GM06990 (cell line): Measurements from ENCODE around the gene GSK3A.

Source experiments
- DNase-seq: peaks from one replicate; pipeline ENCODE4 v3.0.0-alpha.2; 2011; ENCODE audit not compliant: insufficient read length; ENCODE audit errors: extremely low read depth
- H3K27me3 ChIP-seq: replicated peaks from 2 replicates; pipeline ENCODE4 v1.6.0; 2011; ENCODE audit warnings: low read length; ENCODE audit not compliant: control insufficient read depth, insufficient read depth
- H3K36me3 ChIP-seq: 2 replicates; pipeline ENCODE4 v1.5.1; 2011; ENCODE audit warnings: low read length; ENCODE audit not compliant: control insufficient read depth, insufficient read depth
- H3K4me3 ChIP-seq: replicated peaks from 2 replicates; pipeline ENCODE4 v1.5.1; 2011; ENCODE audit warnings: low read depth, mild to moderate bottlenecking, control low read depth, low read length
- TF ChIP-seq, protein P1 (sequence below): IDR thresholded peaks from 2 replicates; pipeline ENCODE4 v1.5.1; 2011; ENCODE audit warnings: low read length, control low read depth, mild to moderate bottlenecking, inconsistent platforms; ENCODE audit not compliant: insufficient read depth, poor library complexity, severe bottlenecking

GSK3A gene

GRCh38 chr19:42206871-42207755, 35.3 kb downstream of the GSK3A start:
- DNase-seq, result no peak
- Histone ChIP-seq H3K36me3 (peaks cover 43% of the 10 kb centered on the region), H3K4me3 (no peak overlapping the region), H3K27me3 (no peaks in the 10 kb centered on the region)
- TF ChIP-seq, protein P1, sequence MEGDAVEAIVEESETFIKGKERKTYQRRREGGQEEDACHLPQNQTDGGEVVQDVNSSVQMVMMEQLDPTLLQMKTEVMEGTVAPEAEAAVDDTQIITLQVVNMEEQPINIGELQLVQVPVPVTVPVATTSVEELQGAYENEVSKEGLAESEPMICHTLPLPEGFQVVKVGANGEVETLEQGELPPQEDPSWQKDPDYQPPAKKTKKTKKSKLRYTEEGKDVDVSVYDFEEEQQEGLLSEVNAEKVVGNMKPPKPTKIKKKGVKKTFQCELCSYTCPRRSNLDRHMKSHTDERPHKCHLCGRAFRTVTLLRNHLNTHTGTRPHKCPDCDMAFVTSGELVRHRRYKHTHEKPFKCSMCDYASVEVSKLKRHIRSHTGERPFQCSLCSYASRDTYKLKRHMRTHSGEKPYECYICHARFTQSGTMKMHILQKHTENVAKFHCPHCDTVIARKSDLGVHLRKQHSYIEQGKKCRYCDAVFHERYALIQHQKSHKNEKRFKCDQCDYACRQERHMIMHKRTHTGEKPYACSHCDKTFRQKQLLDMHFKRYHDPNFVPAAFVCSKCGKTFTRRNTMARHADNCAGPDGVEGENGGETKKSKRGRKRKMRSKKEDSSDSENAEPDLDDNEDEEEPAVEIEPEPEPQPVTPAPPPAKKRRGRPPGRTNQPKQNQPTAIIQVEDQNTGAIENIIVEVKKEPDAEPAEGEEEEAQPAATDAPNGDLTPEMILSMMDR, result no peak

DNA sequence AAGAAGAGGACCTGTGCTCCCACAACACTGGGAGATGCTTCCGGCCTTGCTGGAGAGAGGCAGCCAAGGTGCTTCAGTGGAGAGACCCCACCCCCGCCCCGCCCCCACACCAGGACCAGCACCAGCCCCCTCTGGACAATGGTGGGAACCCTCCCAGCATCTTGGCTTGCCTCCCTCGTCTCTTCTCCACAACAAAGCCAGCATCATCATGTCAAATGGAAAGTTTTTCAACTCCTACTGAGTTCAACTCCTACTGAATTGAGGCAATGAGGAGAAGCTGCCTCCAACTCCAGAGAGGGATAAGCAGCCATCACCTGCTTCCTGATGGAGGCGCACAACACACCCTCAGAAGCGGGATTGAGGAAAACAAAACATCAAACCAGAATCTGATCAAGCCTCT, 37.7 kb downstream of the GSK3A start:
- no peaks in the 10 kb centered on the region for H3K27me3 ChIP-seq
- TF ChIP-seq, protein P1, result no peak
- no peak for DNase-seq
- H3K4me3 ChIP-seq, result no peak overlapping the region
- peaks cover 41% of the 10 kb centered on the region for H3K36me3 ChIP-seq

DNA sequence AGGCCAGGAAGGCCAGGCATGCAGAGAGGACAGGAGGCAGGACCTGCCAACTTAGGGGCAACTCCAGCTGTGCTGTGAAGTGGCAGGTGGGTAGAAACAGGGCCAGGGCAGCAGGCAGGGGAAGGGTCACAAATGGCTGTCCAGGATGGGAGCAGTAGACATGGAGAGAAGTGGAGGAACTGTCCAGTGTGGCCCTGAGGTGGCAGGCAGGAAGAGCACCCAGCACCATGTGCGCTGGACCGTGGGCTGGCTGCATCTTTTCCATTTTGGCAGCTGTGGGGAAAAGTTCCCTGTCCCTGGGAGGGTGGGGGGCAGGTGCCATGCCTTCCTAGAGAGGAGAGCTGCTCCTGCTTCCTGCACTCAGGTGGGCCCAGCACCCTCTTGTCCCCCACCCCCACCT, 38.7 kb downstream of the GSK3A start:
- H3K36me3 ChIP-seq, result peaks cover 40% of the 10 kb centered on the region
- DNase-seq, result no peak
- TF ChIP-seq, protein P1, result no peak

DNA sequence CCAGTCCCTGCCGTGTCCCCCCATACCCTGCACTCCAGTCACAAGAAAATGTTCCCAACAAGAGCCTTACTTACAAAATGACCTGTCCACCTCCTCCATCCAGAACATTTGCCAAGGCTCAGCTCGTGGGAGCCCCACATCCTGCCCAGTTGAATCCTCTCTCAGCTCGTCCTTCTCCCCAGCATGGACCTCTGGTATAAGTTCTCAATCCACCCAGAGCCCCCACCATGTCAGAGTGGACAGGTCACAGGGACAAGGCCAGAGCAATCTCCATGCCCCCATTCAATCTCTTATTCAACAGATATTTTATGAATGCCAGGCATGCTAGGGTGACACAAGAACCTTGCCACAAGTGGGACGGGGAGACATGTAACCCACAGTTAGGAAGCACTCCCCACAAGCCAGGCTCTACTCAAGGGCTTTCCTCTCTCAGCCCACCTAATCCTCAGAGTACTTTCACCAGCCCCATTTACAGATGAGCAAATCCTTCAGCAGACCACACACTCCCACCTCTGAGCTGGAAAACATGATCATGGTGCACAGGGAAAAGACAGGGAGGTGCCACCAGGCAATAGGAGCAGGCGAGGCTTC, 40.0 kb downstream of the GSK3A start:
- TF ChIP-seq, protein P1, result no peak
- no peak overlapping the region for H3K4me3 ChIP-seq
- peaks cover 34% of the 10 kb centered on the region for H3K36me3 ChIP-seq
- no peak for DNase-seq
- H3K27me3 ChIP-seq, result no peaks in the 10 kb centered on the region

More for the DNA sequence above, 38.7 kb downstream of the GSK3A start:
- no peaks in the 10 kb centered on the region for H3K27me3 ChIP-seq
- H3K4me3 ChIP-seq, result no peak overlapping the region

- H3K36me3 ChIP-seq, result peaks cover 29% of the 10 kb centered on the region
- H3K27me3 ChIP-seq, result no peaks in the 10 kb centered on the region
- peak overlapping the region; percentile 25; the same call in 1 of the 2 replicates for H3K4me3 ChIP-seq
- TF ChIP-seq, protein P1, result no peak
- DNase-seq, result peak; percentile 70
Measured at GRCh38 chr19:42201489-42202289, 40.7 kb downstream of the GSK3A start.
